Measurements from ENCODE around the gene KAT5.

Gene KAT5

DNA sequence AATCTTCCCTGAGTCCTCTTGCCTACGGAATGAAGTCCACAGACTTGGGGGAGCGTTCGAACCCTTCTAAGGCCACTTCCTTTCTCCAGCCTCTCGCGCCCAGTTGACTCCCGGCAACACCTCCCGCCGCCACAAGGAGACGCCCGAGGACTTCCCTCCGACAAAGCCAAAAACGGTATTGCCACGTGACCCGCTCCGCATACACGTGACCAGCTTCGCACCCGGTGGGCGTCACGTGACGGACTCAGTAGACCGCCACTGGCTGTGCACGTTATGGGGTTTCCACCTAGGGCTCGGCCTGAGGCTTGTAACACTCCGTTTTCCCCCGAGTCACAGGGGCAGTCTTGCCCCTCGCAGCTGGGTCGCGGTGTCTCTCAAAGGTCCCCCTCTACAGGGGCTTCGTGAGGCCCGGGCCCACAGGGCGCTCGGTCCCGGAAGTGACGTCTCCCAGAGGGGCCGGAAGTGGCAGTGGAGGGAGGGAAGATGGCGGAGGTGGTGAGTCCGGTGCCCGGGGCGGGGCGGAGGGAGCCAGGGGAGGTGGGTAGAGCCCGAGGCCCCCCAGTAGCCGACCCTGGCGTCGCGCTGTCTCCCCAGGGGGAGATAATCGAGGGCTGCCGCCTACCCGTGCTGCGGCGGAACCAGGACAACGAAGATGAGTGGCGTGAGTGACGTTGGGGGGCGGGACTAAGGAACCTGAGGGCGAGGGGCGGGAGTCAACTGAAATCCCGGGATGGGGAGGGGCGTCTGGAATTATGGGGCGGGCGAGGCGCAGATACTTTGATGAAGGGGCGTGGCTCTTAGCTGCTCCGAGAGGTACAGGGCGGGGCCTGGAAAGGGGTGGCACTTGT lies at the start of gene KAT5:
TSS of gene KAT5 (plus strand) at position 468 of the 848 bp plus-strand sequence. CDS start at position 484, 16 bp downstream.
- DNase-seq (ENCODE audit: extremely low spot score), result peak; percentile 92
- ChIA-PET CTCF (interaction anchor here (0.7 to 3.6 kb wide), 48 partner anchors 9 to 570 kb away, joined by 3 to 50 read pairs (median 4); partner anchors contain the start of genes AP5B1, BANF1, CCDC85B and EIF1AD), POLR2A (interaction anchor here (0.7 to 2.2 kb wide), 6 partner anchors 9 to 289 kb away, joined by 3 to 18 read pairs (median 4); partner anchors contain the start of genes FIBP, MUS81, NEAT1 and RNASEH2C)
- TF ChIP-seq, protein P1, sequence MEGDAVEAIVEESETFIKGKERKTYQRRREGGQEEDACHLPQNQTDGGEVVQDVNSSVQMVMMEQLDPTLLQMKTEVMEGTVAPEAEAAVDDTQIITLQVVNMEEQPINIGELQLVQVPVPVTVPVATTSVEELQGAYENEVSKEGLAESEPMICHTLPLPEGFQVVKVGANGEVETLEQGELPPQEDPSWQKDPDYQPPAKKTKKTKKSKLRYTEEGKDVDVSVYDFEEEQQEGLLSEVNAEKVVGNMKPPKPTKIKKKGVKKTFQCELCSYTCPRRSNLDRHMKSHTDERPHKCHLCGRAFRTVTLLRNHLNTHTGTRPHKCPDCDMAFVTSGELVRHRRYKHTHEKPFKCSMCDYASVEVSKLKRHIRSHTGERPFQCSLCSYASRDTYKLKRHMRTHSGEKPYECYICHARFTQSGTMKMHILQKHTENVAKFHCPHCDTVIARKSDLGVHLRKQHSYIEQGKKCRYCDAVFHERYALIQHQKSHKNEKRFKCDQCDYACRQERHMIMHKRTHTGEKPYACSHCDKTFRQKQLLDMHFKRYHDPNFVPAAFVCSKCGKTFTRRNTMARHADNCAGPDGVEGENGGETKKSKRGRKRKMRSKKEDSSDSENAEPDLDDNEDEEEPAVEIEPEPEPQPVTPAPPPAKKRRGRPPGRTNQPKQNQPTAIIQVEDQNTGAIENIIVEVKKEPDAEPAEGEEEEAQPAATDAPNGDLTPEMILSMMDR (IDR thresholded peaks at IDR 0.05; ENCODE audit: control extremely low read depth, extremely low read depth, low read depth, missing control alignments), result peak; percentile 96

DNA sequence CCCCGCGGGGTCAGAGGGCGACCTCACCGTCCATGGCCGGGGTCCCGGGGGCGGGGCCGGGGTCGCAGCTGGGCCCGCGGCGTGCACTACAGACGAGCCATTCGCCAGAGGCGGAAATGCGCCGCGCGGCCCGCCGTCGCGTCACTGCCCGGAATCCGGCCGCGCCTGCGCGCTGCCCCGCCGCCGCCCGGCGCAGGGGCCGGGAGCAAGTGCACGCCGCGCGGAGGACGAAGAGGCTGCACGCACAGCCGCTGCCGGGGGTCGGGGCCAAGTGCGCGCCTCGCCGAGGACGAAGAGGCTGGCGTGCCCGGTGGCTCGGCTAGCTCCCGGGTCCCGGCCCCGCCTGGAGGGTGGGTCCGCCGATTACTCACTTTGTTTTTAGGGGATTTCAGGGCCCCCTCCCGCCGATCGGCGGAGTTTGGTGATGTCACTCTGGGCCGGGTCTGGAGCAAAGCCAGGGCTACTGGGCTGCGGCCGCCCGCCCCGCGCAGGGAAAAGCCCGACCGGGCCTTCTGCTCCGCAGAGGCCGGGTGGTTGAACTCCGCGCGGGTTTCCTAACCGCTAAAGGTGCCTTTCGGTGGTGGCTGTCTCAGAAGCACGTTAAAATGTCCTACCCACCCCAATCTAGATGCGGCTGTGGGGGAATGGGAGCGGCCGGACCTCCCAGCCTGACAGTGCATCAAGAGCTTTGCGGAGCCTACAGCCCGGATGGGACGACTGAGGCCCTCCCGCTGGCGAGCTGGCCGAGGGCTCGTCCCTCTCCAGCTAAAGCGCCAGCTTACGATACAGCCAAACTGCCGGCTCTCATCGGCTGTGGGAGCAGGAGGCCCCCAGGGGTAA lies 49.0 kb upstream of the KAT5 start, which contains the start of gene RELA:
TSS of gene RELA (minus strand) at position 118 of the 840 bp plus-strand sequence. CDS start at position 34, 84 bp downstream.
- peak; percentile 95 for DNase-seq (ENCODE audit: extremely low spot score)
- ChIA-PET POLR2A (interaction anchor here (0.6 to 1.7 kb wide), 7 partner anchors 10 to 420 kb away, joined by 3 to 15 read pairs (median 3); partner anchors contain the start of genes RNASEH2C and SIPA1), CTCF (interaction anchor here (1.0 to 3.5 kb wide), 9 partner anchors 9 to 360 kb away, joined by 3 to 9 read pairs (median 4); partner anchors contain the start of genes CCDC85B and SIPA1)
- TF ChIP-seq, protein P1 (IDR thresholded peaks at IDR 0.05; ENCODE audit: control extremely low read depth, extremely low read depth, low read depth, missing control alignments), result no peak

DNA sequence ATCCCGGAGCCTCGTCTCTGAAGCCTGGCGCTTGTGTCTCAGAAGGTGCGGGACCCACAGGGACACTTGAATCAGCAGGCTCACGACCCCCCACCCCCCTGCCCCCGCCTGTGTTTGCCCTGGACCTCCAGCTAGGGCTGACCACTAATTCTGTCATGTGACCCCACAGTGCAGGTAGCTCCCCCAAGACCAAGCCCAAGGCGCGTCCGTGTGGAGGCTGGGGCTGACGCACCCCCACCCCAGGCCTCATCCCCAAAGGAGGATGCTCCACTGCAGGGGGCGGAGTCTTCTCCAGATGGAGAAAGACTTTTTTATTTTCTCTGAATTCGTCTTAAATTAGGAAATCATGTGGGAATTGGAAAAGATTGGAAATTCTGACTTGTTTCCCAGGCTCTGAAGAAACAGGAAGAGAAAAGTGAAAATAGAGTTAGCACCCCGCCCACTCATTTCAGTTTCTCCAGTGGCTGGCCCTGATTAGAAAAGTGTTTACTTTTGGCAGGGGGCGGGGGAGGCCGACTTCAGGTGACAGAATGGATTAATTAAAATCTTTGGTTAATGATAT lies 48.3 kb upstream of the KAT5 start:
- ChIA-PET CTCF (interaction anchor here (1.0 to 1.8 kb wide), 9 partner anchors 8 to 359 kb away, joined by 3 to 5 read pairs (median 4); partner anchors contain the start of genes AP5B1 and CCDC85B), POLR2A (interaction anchor here (0.9 to 1.7 kb wide), 2 partner anchors 10 to 26 kb away, joined by 3 to 15 read pairs; partner anchors contain the start of gene SIPA1)
- TF ChIP-seq, protein P1 (IDR thresholded peaks at IDR 0.05; ENCODE audit: control extremely low read depth, extremely low read depth, low read depth, missing control alignments), result no peak
- peak; percentile 57 for DNase-seq (ENCODE audit: extremely low spot score)

DNA sequence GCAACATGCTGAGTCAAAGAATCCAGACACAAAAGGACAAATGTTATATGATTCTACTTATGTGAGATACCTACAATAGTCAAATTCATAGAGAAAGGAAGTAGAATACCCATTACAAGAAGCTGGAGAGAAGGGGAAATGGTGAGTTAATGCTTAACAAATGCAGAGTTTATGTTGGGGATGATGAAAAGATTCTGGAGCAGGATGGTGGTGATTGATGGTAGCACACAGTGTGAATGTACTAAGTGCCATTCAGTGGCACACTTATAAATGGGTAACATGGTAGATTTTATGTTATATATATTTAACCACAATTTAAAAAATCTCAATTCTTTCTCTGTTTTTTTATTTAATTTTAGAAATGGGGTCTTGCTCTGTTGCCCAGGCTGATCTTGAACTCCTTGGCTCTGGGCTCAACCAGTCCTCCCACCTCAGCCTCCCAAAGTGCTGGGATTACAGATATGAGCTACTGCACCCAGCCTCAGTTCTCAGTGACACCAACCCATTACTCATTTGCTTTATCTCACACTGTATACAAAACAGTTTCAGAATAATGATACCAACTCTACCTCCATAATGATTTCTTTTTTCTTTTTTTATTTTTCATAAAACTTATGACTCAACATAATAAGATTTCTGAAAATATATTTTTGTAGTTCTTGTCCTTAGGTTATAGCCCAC lies 39.7 kb upstream of the KAT5 start:
- DNase-seq (ENCODE audit: extremely low spot score), result no peak
- TF ChIP-seq, protein P1 (IDR thresholded peaks at IDR 0.05; ENCODE audit: control extremely low read depth, extremely low read depth, low read depth, missing control alignments), result no peak
- ChIA-PET POLR2A (no interaction called here), CTCF (interaction anchor here (1.0 to 1.5 kb wide), 2 partner anchors 9 to 249 kb away, joined by 3 to 5 read pairs; partner anchors contain the start of gene RELA)

DNA sequence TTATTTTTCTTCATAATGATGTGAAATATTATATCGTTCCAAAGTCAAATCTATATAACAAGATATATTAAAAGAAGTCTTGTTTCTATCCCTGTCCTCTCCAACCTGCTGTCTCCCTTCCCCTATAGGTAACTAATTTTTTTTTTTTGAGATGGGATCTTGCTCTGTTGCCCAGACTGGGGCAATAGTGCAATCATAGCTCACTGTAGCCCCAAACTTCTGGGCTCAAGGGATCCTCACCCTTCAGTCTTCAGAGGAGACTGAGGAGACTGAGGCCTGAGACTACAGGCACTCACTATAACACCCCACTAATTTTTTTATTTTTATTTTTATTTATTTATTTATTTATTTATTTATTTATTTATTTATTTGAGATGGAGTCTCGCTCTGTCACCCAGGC lies 39.1 kb upstream of the KAT5 start:
- POLR2A ChIA-PET, result no interaction called here
- TF ChIP-seq, protein P1 (IDR thresholded peaks at IDR 0.05; ENCODE audit: control extremely low read depth, extremely low read depth, low read depth, missing control alignments), result no peak
- no peak for DNase-seq (ENCODE audit: extremely low spot score)
- CTCF ChIA-PET, result interaction anchor here (0.8 to 1.5 kb wide), 2 partner anchors 24 to 249 kb away, joined by 3 read pairs; no protein-coding TSS in a partner anchor
